Measurements from ENCODE around the gene AK2.

The AK2 gene

GRCh38 chr1:33012165-33012564 lies 24.5 kb downstream of the AK2 start:
- Histone ChIP-seq H3K4me2 (ENCODE audit: insufficient read depth, low read length, poor library complexity, severe bottlenecking) (no peak overlapping the region), H3K36me3 (replicated peaks in 1 of 2; ENCODE audit: control insufficient read depth in 2 of 2, insufficient read depth in 2 of 2, low read length in 2 of 2) (peaks cover 20 to 82% of the 10 kb centered on the region in 2 donors), H3K4me3 (ENCODE audit: low read length in 2 of 2) (no peak overlapping the region), H3K23ac (ENCODE audit: low read depth, low read length, poor library complexity) (no peak overlapping the region), H2BK15ac (ENCODE audit: low read length) (no peak overlapping the region), H3K27ac (replicated peaks; ENCODE audit: low read length) (no peak overlapping the region), H3K4ac (ENCODE audit: low read length) (no peak overlapping the region), H4K91ac (ENCODE audit: low read depth, low read length, poor library complexity) (no peak overlapping the region), H2BK12ac (ENCODE audit: low read length) (no peak overlapping the region), H2BK120ac (ENCODE audit: low read depth, low read length) (no peak overlapping the region), H3K18ac (ENCODE audit: low read length) (no peak overlapping the region), H2BK5ac (ENCODE audit: low read length) (no peak overlapping the region), H3K9ac (ENCODE audit: low read depth, low read length, poor library complexity) (no peak overlapping the region), H3K4me1 (ENCODE audit: control insufficient read depth in 2 of 2, insufficient read depth in 1 of 2, low read depth in 1 of 2, low read length in 2 of 2) (peaks cover 4 to 7% of the 10 kb centered on the region in 2 donors), H3K79me1 (ENCODE audit: low read depth, low read length) (no peaks in the 10 kb centered on the region), H3K9me3 (replicated peaks in 1 of 2; ENCODE audit: control insufficient read depth in 2 of 2, insufficient read depth in 1 of 2, low read depth in 1 of 2, low read length in 2 of 2) (no peaks in the 10 kb centered on the region), H2AK5ac (ENCODE audit: low read depth, low read length) (no peak overlapping the region), H4K8ac (ENCODE audit: low read depth, low read length) (no peak overlapping the region), H2AFZ (ENCODE audit: low read length) (no peak overlapping the region), H3K14ac (ENCODE audit: low read length) (no peak overlapping the region), H3K27me3 (ENCODE audit: control insufficient read depth in 3 of 3, insufficient read depth in 3 of 3, low read depth in 1 of 3, low read length in 3 of 3) (no peaks in the 10 kb centered on the region)
- DNase-seq (ENCODE audit: low spot score), result no peak
- WGBS, 2 donors (ENCODE audit: extremely low coverage in 2 of 2, insufficient read length in 2 of 2, insufficient replicate concordance in 1 of 2), result no CpG with 5 or more reads among the region's 3 CpGs

- no peaks in the 10 kb centered on the region for H3K27me3 ChIP-seq (ENCODE audit: control insufficient read depth in 3 of 3, insufficient read depth in 3 of 3, low read depth in 1 of 3, low read length in 3 of 3)
- H3K79me1 ChIP-seq (ENCODE audit: low read depth, low read length), result no peaks in the 10 kb centered on the region
- no peak overlapping the region for H2BK120ac ChIP-seq (ENCODE audit: low read depth, low read length)
- no peak overlapping the region for H2AFZ ChIP-seq (ENCODE audit: low read length)
- no peak for DNase-seq (ENCODE audit: low spot score)
- H2BK12ac ChIP-seq (ENCODE audit: low read length), result no peak overlapping the region
- H3K18ac ChIP-seq (ENCODE audit: low read length), result no peak overlapping the region
- H3K9me3 ChIP-seq (replicated peaks in 1 of 2; ENCODE audit: control insufficient read depth in 2 of 2, insufficient read depth in 1 of 2, low read depth in 1 of 2, low read length in 2 of 2), result no peaks in the 10 kb centered on the region
- H2BK5ac ChIP-seq (ENCODE audit: low read length), result no peak overlapping the region
- no peak overlapping the region for H4K91ac ChIP-seq (ENCODE audit: low read depth, low read length, poor library complexity)
- WGBS, 2 donors (ENCODE audit: extremely low coverage in 2 of 2, insufficient read length in 2 of 2, insufficient replicate concordance in 1 of 2), result no CpG with 5 or more reads among the region's 5 CpGs
- peaks cover 20 to 78% of the 10 kb centered on the region in 2 donors for H3K36me3 ChIP-seq (replicated peaks in 1 of 2; ENCODE audit: control insufficient read depth in 2 of 2, insufficient read depth in 2 of 2, low read length in 2 of 2)
- H3K4me3 ChIP-seq (ENCODE audit: low read length in 2 of 2), result no peak overlapping the region
- H3K4me2 ChIP-seq (ENCODE audit: insufficient read depth, low read length, poor library complexity, severe bottlenecking), result no peak overlapping the region
- peak overlapping the region; percentile 18 for H3K9ac ChIP-seq (ENCODE audit: low read depth, low read length, poor library complexity)
- no peak overlapping the region for H3K27ac ChIP-seq (replicated peaks; ENCODE audit: low read length)
- no peak overlapping the region for H4K8ac ChIP-seq (ENCODE audit: low read depth, low read length)
- H2AK5ac ChIP-seq (ENCODE audit: low read depth, low read length), result no peak overlapping the region
- H3K23ac ChIP-seq (ENCODE audit: low read depth, low read length, poor library complexity), result peak overlapping the region; percentile 62
- peaks cover 7 to 11% of the 10 kb centered on the region in 2 donors for H3K4me1 ChIP-seq (ENCODE audit: control insufficient read depth in 2 of 2, insufficient read depth in 1 of 2, low read depth in 1 of 2, low read length in 2 of 2)
- H2BK15ac ChIP-seq (ENCODE audit: low read length), result no peak overlapping the region
- H3K14ac ChIP-seq (ENCODE audit: low read length), result no peak overlapping the region
- H3K4ac ChIP-seq (ENCODE audit: low read length), result no peak overlapping the region
Measured at GRCh38 chr1:33010932-33011731, 25.6 kb downstream of the AK2 start.

GRCh38 chr1:33009561-33009960 lies 27.1 kb downstream of the AK2 start:
- H3K36me3 ChIP-seq (replicated peaks in 1 of 2; ENCODE audit: control insufficient read depth in 2 of 2, insufficient read depth in 2 of 2, low read length in 2 of 2), result peaks cover 20 to 69% of the 10 kb centered on the region in 2 donors
- H3K27ac ChIP-seq (replicated peaks; ENCODE audit: low read length), result no peak overlapping the region
- H4K8ac ChIP-seq (ENCODE audit: low read depth, low read length), result no peak overlapping the region

GRCh38 chr1:33008051-33008914 lies 28.4 kb downstream of the AK2 start:
- peaks cover 16 to 57% of the 10 kb centered on the region in 2 donors for H3K36me3 ChIP-seq (replicated peaks in 1 of 2; ENCODE audit: control insufficient read depth in 2 of 2, insufficient read depth in 2 of 2, low read length in 2 of 2)
- no peak overlapping the region for H2AFZ ChIP-seq (ENCODE audit: low read length)
- no peak overlapping the region for H3K4me2 ChIP-seq (ENCODE audit: insufficient read depth, low read length, poor library complexity, severe bottlenecking)
- no peaks in the 10 kb centered on the region for H3K79me1 ChIP-seq (ENCODE audit: low read depth, low read length)
- H2BK15ac ChIP-seq (ENCODE audit: low read length), result no peak overlapping the region
- H3K4me1 ChIP-seq (ENCODE audit: control insufficient read depth in 2 of 2, insufficient read depth in 1 of 2, low read depth in 1 of 2, low read length in 2 of 2), result peaks cover 11 to 14% of the 10 kb centered on the region in 2 donors
- no CpG with 5 or more reads among the region's 13 CpGs for WGBS, 2 donors (ENCODE audit: extremely low coverage in 2 of 2, insufficient read length in 2 of 2, insufficient replicate concordance in 1 of 2)
- no peak overlapping the region for H2AK5ac ChIP-seq (ENCODE audit: low read depth, low read length)
- no peak for DNase-seq (ENCODE audit: low spot score)
- H3K9ac ChIP-seq (ENCODE audit: low read depth, low read length, poor library complexity), result no peak overlapping the region
- H3K4me3 ChIP-seq (ENCODE audit: low read length in 2 of 2), result no peak overlapping the region
- no peak overlapping the region for H3K4ac ChIP-seq (ENCODE audit: low read length)
- H3K18ac ChIP-seq (ENCODE audit: low read length), result no peak overlapping the region
- H3K23ac ChIP-seq (ENCODE audit: low read depth, low read length, poor library complexity), result no peak overlapping the region
- no peak overlapping the region for H4K91ac ChIP-seq (ENCODE audit: low read depth, low read length, poor library complexity)
- H2BK120ac ChIP-seq (ENCODE audit: low read depth, low read length), result no peak overlapping the region
- H3K9me3 ChIP-seq (replicated peaks in 1 of 2; ENCODE audit: control insufficient read depth in 2 of 2, insufficient read depth in 1 of 2, low read depth in 1 of 2, low read length in 2 of 2), result no peaks in the 10 kb centered on the region
- no peak overlapping the region for H3K27ac ChIP-seq (replicated peaks; ENCODE audit: low read length)
- no peak overlapping the region for H4K8ac ChIP-seq (ENCODE audit: low read depth, low read length)
- no peak overlapping the region for H3K14ac ChIP-seq (ENCODE audit: low read length)
- no peak overlapping the region for H2BK12ac ChIP-seq (ENCODE audit: low read length)
- no peaks in the 10 kb centered on the region for H3K27me3 ChIP-seq (ENCODE audit: control insufficient read depth in 3 of 3, insufficient read depth in 3 of 3, low read depth in 1 of 3, low read length in 3 of 3)
- no peak overlapping the region for H2BK5ac ChIP-seq (ENCODE audit: low read length)

More at GRCh38 chr1:33009561-33009960, 27.1 kb downstream of the AK2 start:
- WGBS, 2 donors (ENCODE audit: extremely low coverage in 2 of 2, insufficient read length in 2 of 2, insufficient replicate concordance in 1 of 2), result no CpG with 5 or more reads among the region's 1 CpG
- no peak overlapping the region for H3K9ac ChIP-seq (ENCODE audit: low read depth, low read length, poor library complexity)
- H3K23ac ChIP-seq (ENCODE audit: low read depth, low read length, poor library complexity), result no peak overlapping the region
- no peak for DNase-seq (ENCODE audit: low spot score)
- no peak overlapping the region for H3K18ac ChIP-seq (ENCODE audit: low read length)
- no peaks in the 10 kb centered on the region for H3K27me3 ChIP-seq (ENCODE audit: control insufficient read depth in 3 of 3, insufficient read depth in 3 of 3, low read depth in 1 of 3, low read length in 3 of 3)
- H3K9me3 ChIP-seq (replicated peaks in 1 of 2; ENCODE audit: control insufficient read depth in 2 of 2, insufficient read depth in 1 of 2, low read depth in 1 of 2, low read length in 2 of 2), result no peaks in the 10 kb centered on the region
- H3K4me2 ChIP-seq (ENCODE audit: insufficient read depth, low read length, poor library complexity, severe bottlenecking), result no peak overlapping the region
- no peak overlapping the region for H2BK120ac ChIP-seq (ENCODE audit: low read depth, low read length)
- no peak overlapping the region for H4K91ac ChIP-seq (ENCODE audit: low read depth, low read length, poor library complexity)
- H2AK5ac ChIP-seq (ENCODE audit: low read depth, low read length), result no peak overlapping the region
- no peak overlapping the region for H2BK15ac ChIP-seq (ENCODE audit: low read length)
- H3K4me1 ChIP-seq (ENCODE audit: control insufficient read depth in 2 of 2, insufficient read depth in 1 of 2, low read depth in 1 of 2, low read length in 2 of 2), result peaks cover 11 to 14% of the 10 kb centered on the region in 2 donors
- no peak overlapping the region for H3K4ac ChIP-seq (ENCODE audit: low read length)
- no peaks in the 10 kb centered on the region for H3K79me1 ChIP-seq (ENCODE audit: low read depth, low read length)
- no peak overlapping the region for H3K14ac ChIP-seq (ENCODE audit: low read length)
- H3K4me3 ChIP-seq (ENCODE audit: low read length in 2 of 2), result no peak overlapping the region
- no peak overlapping the region for H2BK5ac ChIP-seq (ENCODE audit: low read length)
- H2BK12ac ChIP-seq (ENCODE audit: low read length), result no peak overlapping the region
- H2AFZ ChIP-seq (ENCODE audit: low read length), result no peak overlapping the region
